ENCODE measurements around the gene AGGF1. TPM values are rescaled to one million over a fixed set of nuclear protein-coding genes. Genes with fewer than 3 reads are reported as not detected.
"Not testable (repeated sequence)": the region's sequence is repeated elsewhere in the genome, so short reads cannot be mapped to it uniquely, and the experiment has no call there.

Gene AGGF1
- total RNA-seq, 1 donor from 2014 or later, result 35.1 TPM

DNA sequence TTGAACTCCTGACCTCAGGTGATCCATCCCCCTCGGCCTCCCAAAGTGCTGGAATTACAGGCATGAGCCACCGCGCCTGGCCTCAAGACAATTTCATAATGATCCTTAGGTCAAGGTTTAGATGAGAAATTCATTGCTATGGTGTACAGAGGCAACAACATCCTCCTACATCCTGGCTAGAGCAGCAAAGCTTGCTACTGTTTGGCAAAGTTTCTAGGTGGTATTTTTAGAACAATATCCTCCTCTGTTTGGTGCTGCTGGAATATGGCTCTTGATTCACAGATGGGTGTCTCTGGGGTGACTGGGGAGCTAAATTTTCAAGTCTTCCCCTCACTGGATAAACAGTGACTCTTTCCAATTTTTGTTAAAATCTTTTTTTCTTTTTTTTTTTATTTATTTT lies 46.7 kb upstream of the AGGF1 start:
- no peaks in the 10 kb centered on the region for H3K36me3 Mint-ChIP-seq
- TF ChIP-seq EZH2 (IDR thresholded peaks at IDR 0.05) (no peak), EZH2phosphoT487 (IDR thresholded peaks at IDR 0.05) (no peak)
- TF ChIP-seq, protein P1, sequence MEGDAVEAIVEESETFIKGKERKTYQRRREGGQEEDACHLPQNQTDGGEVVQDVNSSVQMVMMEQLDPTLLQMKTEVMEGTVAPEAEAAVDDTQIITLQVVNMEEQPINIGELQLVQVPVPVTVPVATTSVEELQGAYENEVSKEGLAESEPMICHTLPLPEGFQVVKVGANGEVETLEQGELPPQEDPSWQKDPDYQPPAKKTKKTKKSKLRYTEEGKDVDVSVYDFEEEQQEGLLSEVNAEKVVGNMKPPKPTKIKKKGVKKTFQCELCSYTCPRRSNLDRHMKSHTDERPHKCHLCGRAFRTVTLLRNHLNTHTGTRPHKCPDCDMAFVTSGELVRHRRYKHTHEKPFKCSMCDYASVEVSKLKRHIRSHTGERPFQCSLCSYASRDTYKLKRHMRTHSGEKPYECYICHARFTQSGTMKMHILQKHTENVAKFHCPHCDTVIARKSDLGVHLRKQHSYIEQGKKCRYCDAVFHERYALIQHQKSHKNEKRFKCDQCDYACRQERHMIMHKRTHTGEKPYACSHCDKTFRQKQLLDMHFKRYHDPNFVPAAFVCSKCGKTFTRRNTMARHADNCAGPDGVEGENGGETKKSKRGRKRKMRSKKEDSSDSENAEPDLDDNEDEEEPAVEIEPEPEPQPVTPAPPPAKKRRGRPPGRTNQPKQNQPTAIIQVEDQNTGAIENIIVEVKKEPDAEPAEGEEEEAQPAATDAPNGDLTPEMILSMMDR (IDR thresholded peaks at IDR 0.05), result no peak
- peaks cover 3% of the 10 kb centered on the region for H3K4me1 ChIP-seq
- H3F3A ChIP-seq (ENCODE audit: low read depth), result no peaks in the 10 kb centered on the region
- H3K9me3 Mint-ChIP-seq, result peaks cover 4% of the 10 kb centered on the region
- no peaks in the 10 kb centered on the region for H3K9me3 ChIP-seq (ENCODE audit: low read depth)
- no peak for DNase-seq (ENCODE audit: low spot score)
- H2AFZ ChIP-seq (replicated peaks), result no peak overlapping the region
- no peak overlapping the region for H3K27ac Mint-ChIP-seq
- H3K27ac ChIP-seq, result no peak overlapping the region
- peaks cover 14% of the 10 kb centered on the region for H3K4me1 Mint-ChIP-seq
- H3K27me3 Mint-ChIP-seq (ENCODE audit: insufficient read depth, low read depth), result no peaks in the 10 kb centered on the region
- H3K9ac ChIP-seq, result no peak overlapping the region
- H3K4me3 ChIP-seq, result no peak overlapping the region
- no peaks in the 10 kb centered on the region for H3K79me2 ChIP-seq (ENCODE audit: low read depth)
- no peaks in the 10 kb centered on the region for H4K20me1 ChIP-seq (ENCODE audit: low read depth)
- H3K4me2 ChIP-seq, result no peak overlapping the region
- no peak overlapping the region for H3K4me3 Mint-ChIP-seq
- no peaks in the 10 kb centered on the region for H3K27me3 ChIP-seq
- H3K36me3 ChIP-seq, result no peaks in the 10 kb centered on the region

GRCh38 chr5:76986825-76987526 lies 43.2 kb upstream of the AGGF1 start:
- Histone ChIP-seq H3K4me2 (no peak overlapping the region), H3F3A (ENCODE audit: low read depth) (no peaks in the 10 kb centered on the region), H4K20me1 (ENCODE audit: low read depth) (no peaks in the 10 kb centered on the region), H3K27me3 (no peaks in the 10 kb centered on the region), H3K27ac (no peak overlapping the region), H3K9ac (no peak overlapping the region), H2AFZ (replicated peaks) (no peak overlapping the region), H3K36me3 (no peaks in the 10 kb centered on the region), H3K4me1 (peaks cover 3% of the 10 kb centered on the region), H3K9me3 (ENCODE audit: low read depth) (no peaks in the 10 kb centered on the region), H3K79me2 (ENCODE audit: low read depth) (no peaks in the 10 kb centered on the region), H3K4me3 (no peak overlapping the region)
- DNase-seq (ENCODE audit: low spot score), result peak; percentile 14
- Mint-ChIP-seq H3K4me1 (peaks cover 14% of the 10 kb centered on the region), H3K27ac (peak overlapping the region; percentile 6), H3K9me3 (peaks cover 6% of the 10 kb centered on the region), H3K36me3 (no peaks in the 10 kb centered on the region), H3K4me3 (no peak overlapping the region), H3K27me3 (ENCODE audit: insufficient read depth, low read depth) (peaks cover 2% of the 10 kb centered on the region)
- TF ChIP-seq EZH2 (IDR thresholded peaks at IDR 0.05) (no peak), EZH2phosphoT487 (IDR thresholded peaks at IDR 0.05) (no peak)
- TF ChIP-seq, protein P1 (IDR thresholded peaks at IDR 0.05), result no peak

DNA sequence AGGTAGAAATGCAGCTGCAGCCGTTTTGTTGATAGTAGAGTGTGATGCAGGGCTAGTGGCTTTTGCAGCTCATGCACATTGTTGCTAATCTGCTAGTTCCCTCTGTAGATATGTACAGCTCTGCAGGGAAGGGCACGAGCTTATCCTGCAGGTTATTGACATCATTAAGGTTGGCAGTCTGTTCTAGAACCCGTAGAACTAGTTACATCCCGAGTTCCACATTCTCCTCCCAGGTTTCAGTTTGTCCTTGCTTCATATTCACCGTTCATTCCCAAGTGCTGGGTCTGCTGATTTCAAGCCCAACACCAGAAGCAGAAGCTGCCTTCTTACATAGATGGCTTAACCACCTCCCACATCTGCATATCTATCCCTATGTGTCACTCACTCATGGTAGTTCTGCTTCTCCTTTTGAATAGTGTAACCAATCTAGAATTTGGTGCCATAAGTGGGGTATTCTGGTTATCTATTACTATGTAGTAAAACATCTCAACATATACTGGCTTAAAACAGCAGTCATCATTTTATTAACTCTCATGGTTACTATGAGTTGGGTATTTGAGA lies 39.2 kb upstream of the AGGF1 start:
- H3K4me3 ChIP-seq, result no peak overlapping the region
- H3K4me2 ChIP-seq, result no peak overlapping the region
- H3F3A ChIP-seq (ENCODE audit: low read depth), result no peaks in the 10 kb centered on the region
- H3K27me3 ChIP-seq, result no peaks in the 10 kb centered on the region
- no peak overlapping the region for H3K27ac ChIP-seq
- peaks cover 11% of the 10 kb centered on the region for H3K4me1 Mint-ChIP-seq
- H3K36me3 ChIP-seq, result no peaks in the 10 kb centered on the region
- TF ChIP-seq, protein P1 (IDR thresholded peaks at IDR 0.05), result no peak
- TF ChIP-seq EZH2phosphoT487 (IDR thresholded peaks at IDR 0.05), result no peak
- TF ChIP-seq EZH2 (IDR thresholded peaks at IDR 0.05), result no peak
- no peak overlapping the region for H3K9ac ChIP-seq
- H3K27ac Mint-ChIP-seq, result no peak overlapping the region
- peaks cover 4% of the 10 kb centered on the region for H3K9me3 Mint-ChIP-seq
- H3K36me3 Mint-ChIP-seq, result no peaks in the 10 kb centered on the region
- H3K9me3 ChIP-seq (ENCODE audit: low read depth), result no peaks in the 10 kb centered on the region
- H3K79me2 ChIP-seq (ENCODE audit: low read depth), result no peaks in the 10 kb centered on the region
- no peak overlapping the region for H2AFZ ChIP-seq (replicated peaks)
- H4K20me1 ChIP-seq (ENCODE audit: low read depth), result no peaks in the 10 kb centered on the region
- H3K4me1 ChIP-seq, result peaks cover 3% of the 10 kb centered on the region
- peaks cover 2% of the 10 kb centered on the region for H3K27me3 Mint-ChIP-seq (ENCODE audit: insufficient read depth, low read depth)
- H3K4me3 Mint-ChIP-seq, result no peak overlapping the region
- no peak for DNase-seq (ENCODE audit: low spot score)

- H3K4me1 Mint-ChIP-seq; H3K36me3 Mint-ChIP-seq; H3K27me3 ChIP-seq; H3K36me3 ChIP-seq; H3K9me3 Mint-ChIP-seq; H3K27ac ChIP-seq; H2AFZ ChIP-seq (replicated peaks); H3K27me3 Mint-ChIP-seq (ENCODE audit: insufficient read depth, low read depth); DNase-seq (ENCODE audit: low spot score); H3F3A ChIP-seq (ENCODE audit: low read depth); H3K4me3 ChIP-seq; H3K4me3 Mint-ChIP-seq; H3K27ac Mint-ChIP-seq; H3K4me1 ChIP-seq; H3K9ac ChIP-seq; H3K4me2 ChIP-seq; H4K20me1 ChIP-seq (ENCODE audit: low read depth); H3K9me3 ChIP-seq (ENCODE audit: low read depth); H3K79me2 ChIP-seq (ENCODE audit: low read depth): not testable (repeated sequence)
Observed at GRCh38 chr5:76993436-76993835, 36.8 kb upstream of the AGGF1 start.
